ENCODE measurements around the gene MKLN1.
"Not testable (repeated sequence)": the region's sequence is repeated elsewhere in the genome, so short reads cannot be mapped to it uniquely, and the experiment has no call there.

The MKLN1 gene

DNA sequence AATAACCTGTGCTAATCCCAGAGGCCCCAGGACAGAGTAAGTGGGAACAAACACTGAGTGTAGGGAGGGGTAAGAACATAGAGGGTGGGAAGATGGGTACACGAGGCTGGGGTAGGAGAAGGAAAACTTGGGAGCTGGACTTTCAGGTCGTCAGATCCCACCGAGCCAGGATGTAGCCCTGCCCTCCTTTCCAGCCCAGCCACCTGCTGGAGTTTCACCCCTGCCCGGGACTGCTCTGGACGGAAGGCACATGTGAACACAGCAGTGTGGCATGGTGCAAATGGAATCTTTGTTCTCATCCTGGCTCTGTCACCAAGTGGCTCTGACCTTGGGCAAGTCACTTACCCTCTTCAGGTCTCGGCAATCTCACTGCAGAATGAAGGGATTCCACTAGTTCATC is 176.0 kb downstream of the MKLN1 start:
- DNase-seq, result no peak

DNA sequence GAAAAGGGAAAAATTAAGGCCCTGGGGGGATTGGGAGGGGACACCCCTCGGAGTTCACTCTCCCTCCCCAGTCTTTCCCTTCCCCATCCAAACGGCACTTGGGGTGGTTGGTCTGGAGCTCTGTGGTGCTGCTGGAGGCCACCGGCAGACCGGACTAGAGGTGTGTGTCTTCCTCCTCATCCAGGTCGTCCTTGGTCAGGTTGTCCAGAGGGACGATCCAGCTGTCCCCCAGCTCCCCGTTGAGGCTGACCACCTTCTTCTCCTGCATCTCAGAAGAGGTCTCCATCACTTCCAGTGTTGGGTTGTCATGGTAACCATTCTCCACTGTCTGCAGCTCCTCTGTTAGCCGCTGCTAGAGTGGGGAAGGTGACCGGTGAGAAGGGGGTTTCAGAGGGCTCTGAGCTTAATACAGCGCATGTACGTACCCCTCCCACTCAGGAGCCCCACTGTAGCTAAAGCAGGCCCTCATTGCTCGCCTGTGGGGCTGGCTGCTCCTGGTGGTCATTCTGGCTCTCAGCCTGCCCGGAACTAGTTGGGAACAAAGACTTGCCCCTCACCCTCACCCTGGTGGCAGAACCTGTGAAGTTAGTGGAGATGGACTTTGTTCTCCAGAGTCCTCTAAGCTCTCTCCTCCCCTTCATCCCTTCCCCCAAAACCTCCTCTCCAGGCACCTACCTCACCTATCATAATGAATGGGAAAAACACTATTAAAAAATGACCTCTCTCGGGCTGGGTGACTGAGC is 176.7 kb downstream of the MKLN1 start:
- DNase-seq, result no peak

DNA sequence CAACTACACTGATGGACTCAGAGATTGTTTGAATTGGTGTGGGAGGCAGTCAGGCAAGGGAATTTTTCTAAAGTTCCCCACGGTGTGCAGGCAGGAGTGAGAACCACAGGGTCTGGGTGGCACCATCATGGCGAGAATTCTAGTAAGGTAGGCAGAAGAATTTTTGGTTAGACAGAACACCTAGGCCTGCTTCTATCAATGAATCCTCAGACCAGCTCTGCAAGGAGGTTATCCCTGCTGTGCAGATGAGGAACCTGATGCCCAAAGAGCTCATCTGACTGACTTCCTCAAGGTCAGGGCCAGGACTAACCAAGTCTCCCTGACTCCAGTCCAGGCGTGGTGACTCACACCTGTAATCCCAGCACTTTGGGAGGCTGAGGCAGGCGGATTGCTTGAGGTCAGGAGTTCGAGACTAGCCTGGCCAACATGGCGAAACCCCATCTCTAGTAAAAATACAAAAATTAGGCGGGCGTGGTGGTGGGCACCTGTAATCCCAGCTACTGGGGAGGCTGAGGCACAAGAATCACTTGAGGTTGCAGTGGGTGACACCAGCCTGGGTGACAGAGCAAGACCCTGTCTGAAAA is 177.5 kb downstream of the MKLN1 start:
- not testable (repeated sequence) for DNase-seq

DNA sequence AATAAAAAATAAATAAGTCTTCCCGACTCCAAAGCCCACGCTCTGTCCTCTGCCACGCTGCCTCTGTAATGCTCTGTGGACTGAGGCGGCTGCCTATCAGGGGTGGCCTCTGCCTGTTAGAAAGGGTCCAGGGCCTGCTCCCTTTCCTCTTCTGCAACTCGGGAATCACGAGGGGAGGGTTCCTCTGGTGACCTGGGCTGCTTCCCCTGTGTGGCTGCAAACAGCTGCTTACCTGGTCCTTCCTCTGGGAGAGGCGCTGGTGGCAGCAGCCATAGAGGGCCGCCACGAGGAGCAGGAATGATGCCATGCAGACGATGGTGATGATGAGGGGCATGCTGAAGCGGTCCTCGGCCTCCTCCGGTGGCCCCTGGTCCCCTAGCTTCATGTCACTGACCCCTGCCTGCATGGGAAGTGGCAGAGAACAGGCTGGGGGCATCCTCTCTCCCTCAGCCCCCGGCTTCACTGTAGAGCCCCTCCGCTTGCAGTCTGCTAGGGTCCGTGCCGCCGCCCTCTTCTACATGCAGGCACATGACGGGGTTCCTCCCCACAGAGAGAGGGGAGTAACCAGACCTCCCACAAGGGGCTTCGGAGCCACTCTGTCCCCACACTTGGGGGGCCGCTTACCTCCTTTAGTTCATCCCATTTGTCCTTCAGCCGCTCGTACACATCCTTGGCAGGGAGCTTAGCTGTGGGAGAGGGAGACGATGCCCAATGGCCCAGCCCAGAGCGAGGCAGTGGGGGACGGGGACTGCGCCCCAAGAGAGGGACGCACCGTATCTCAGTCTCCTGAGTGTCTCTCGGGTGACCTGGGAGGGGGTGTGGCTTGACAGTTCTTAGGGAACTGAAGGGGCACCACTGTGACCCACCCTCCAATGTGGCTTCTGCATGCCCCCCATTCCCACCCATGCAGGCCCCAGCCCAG is 178.2 kb downstream of the MKLN1 start:
- DNase-seq, result no peak

DNA sequence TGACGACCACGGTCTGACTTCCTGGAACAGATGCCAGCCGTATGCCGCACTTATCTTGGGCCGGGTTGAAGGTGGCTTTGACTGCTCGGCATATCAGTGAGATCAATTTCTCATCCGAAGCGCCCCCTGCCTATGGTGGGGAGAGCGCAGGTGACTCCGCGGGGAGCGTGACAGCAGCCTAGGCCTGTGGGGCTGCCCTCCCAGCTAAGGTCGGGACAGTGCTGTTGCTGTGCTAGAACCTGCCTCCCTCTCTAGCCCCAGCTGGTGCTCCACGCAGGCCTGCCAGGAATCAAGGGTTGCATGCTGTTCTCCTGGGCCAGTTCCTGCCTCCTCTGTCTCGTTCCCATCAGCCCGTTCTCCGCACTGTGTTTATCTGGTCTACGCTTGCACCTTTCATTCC is 178.9 kb downstream of the MKLN1 start:
- DNase-seq, result no peak

DNA sequence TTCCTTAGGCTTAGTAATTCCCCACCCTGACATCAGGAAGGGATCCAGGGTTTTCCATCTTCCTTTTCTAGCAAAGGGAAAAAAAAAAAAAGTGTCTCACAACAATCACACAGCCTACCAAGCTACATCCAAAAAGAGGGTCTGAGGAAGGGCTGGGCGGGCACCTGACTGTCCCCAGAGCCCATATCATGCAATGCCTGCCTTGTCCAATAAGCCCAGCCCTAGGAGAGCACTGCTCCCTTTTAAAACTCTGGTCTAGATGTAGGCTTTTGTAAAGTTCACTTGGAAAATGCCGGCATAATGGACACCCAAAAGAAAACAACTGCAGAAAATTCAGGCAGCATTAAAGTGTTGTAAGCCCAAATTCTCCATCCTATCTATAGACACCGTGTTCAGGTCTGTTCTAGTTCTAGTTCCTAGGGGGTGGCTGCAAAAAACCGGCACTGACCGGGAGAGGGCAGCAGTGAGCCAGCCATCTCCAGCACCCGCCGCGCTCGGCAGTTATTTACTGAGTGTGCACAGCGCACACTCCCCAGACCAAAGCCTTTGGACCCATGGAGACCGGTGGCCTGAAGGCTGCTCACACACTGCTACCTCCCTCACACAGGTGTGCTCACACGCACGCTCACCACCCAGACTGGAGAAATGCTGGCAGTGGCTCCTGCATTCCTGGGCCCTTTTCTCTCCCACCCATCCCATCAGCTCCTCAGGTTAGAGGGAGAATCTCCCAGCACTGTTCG is 180.1 kb downstream of the MKLN1 start:
- peak; percentile 60 for DNase-seq

DNA sequence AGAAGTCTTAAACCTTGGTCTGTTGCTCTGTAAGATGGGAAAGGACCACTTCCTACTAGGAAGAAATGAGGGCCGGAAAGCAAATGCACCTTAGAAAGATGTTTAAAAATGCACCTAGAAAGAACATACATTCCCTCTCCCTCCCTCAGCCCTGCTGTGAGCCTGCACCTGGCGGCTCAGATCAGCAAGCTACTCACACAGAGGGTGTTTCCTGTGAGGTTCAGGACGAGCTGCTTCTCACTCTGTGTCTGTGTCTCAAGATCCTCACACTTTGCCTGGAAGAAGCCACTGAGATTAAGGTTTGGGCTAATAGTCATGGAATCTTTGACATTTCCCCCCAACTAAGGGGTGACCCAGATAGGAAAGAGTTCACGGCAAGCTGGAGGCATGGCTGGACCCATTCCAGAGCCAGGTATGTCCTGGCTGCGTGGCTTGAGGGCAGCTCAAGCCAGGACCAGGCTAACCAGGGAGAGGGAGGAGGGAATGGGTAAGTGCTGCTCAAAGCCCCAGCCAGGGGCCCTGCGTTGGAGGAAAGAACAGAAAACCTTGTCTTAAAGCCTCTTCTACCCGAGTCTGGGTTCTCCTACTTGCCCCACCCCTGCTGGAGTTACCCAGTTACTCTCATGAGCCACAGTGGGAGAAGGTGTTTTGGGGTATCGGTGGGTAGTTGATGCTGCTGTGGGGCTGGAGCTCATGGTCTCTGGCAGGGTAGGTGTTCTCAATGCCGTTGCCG is 181.2 kb downstream of the MKLN1 start:
- DNase-seq, result no peak

DNA sequence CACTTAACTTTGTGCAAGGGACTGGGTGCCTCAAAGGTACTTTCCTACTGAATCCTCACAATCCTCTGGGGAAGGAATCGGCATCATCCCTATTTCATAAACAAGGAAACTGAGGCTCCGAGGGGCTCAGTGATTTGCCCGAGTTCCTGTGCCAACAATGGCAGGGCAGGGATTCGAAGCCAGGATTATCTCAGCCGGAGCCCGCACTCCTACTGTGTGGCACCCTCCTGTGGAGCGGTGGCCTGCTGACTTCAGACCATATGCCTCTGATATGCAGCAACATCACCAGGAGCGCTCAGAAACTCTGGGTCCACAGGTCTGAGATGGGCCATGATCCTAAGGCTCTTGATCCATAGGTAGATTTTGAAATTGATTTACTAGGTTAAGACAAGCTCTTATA is 182.1 kb downstream of the MKLN1 start:
- DNase-seq, result no peak

DNA sequence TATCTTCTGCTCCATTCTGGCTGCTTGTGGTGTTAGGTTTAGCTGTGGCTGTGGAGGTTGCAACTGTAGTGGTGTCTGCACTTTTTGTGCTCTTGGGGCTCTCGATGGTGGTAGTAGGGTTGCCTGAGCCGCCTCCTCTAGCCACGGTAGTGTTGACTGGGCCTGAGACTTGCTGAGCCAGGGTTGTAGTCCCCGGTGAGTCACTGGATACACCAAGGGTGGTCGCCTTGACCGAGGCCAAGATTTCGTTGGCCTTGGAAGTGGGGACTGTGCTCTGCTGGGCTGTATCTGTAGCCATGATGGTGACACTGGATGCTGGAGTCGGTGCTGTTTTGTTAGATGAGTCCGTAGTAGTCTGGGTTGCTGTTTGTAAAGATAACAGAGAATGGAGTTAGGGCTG is 183.4 kb downstream of the MKLN1 start:
- DNase-seq, result no peak

DNA sequence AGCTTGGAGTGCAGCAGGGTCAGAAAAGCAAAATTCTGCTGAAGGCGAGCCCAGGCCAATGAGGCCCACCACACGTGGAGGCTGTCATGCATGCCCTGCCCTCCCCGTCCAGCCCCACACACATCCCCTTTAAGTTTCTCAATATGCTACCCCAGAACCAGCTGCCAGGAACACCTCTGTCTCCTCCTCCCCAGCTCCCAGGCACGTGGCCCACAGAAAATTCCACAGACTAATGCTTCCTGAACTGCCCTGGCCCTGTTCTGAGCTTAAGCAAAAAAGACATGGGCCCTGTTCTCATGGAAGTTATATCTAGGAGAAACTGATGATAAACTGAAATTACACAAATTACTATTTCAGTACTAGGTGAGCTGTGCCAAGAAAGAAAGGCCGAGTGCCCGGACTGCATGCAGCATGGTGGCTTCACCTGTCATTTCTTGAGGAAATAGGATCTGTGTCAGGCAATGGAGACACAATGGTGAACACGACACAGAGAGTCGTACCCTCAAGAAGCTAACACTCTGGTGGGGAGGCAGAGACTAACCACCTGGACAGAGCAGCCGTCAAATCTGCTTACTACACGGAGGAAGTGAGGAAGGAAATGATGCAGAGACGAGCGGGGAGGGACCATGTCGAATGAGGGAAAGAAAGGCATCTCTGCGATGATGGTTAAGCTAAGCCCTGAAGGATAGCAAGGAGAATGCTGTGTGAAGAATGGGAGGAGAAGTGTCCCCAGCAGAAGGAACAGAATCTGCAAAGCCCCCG is 184.3 kb downstream of the MKLN1 start:
- DNase-seq, result no peak

DNA sequence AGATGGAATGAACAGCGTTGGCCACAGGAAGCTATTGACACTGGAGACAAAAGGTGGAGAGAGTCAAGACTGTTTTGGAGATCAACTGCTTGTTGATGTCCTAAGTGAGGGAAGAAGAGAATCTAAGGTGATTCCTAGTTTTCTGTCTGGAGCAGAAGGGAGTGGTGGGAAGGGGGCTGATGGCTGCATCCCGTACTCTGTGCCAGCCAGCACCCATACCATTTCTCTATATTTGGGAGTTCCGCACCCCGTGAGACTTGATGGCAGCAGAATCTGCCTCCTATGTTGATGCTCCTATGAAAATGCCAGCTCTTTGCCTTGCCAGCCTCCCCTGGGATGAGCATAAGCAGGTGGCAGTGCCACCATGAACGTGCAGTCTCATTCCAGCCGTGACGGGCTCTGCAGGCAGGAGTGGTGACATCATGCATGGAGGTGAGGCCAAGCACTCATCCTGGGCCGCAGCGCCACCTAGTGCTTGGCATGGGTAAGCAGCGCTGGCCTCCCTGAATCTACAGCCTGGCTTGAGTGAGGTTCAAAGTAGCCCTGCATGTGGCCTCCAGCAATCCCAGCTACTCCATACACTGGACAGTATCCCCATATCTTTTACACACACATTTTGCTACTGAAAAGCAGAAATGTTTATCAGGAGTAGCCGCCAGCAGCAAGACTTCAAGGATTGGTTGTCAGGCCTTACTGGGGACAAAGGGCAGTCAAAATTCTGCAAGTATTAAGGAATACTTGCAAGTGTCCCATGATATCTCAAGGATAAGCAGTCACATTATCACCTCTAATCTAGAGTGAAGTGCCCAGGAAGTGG is 185.8 kb downstream of the MKLN1 start:
- peak; percentile 78 for DNase-seq

DNA sequence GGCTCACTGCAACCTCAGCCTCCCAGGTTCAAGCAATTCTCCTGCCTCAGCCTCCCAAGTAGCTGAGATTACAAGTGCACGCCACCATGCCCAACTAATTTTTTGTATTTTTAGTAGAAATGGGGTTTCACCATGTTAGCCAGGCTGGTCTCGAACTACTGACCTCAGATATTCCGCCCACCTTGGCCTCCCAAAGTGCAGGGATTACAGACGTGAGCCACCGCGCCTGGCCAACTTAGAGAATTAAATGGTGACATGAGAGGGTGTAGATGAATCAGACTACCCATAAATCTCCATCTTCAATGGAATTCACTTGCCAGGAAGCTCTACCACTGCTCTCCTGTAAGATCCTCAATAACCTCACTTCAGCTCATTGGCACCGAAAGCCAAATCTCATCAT is 187.8 kb downstream of the MKLN1 start:
- DNase-seq, result not testable (repeated sequence)

DNA sequence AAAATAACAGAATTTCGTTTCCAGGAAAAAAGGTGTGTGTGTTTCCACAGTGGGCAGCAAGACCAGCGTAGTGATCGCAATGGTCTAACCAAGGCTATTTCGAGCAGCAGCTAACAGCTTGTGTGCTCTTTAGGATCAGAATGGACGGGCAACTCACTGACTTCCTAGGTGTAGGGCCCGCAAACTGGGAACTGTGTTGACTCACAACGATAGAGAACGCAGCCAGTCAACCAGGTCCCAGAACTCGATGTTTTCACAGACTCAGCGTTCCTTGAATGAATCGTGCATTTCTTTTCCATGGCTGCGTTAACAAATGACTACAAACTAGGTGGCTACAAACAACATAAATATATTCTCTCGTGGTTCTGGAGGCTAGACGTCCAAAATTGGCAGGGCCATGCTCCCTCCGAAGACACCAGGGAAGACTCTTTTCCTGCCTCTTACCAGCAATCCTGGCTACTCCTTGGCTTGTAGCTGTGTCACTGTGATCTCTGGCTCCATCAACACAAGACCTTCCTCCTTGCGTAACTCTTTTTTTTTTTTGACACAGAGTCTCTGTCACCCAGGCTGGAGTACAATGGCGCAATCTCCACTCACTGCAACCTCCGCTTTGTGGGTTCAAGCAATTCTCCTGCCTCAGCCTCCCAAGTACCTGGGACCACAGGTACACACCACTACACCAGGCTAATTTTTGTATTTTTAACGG is 189.7 kb downstream of the MKLN1 start:
- no peak for DNase-seq

DNA sequence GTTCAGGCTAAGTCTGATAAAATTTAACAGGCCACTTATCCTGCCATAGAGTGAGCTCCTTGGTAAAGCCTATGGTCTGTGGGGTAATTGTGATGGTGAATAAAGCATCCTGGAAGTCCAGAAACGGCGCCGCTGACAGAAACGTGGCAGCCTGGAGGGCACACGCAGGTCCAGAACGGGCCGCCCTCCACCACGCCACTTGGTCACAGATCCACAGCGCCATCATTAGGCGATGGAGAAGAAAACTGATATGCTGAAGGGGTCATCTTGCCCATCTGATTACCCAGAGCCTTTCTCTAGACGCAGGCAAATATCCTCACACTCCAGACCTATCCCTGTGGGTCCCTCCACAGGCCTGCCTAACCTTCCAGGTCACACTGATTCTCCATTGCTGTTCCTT is 190.9 kb downstream of the MKLN1 start:
- DNase-seq, result no peak

DNA sequence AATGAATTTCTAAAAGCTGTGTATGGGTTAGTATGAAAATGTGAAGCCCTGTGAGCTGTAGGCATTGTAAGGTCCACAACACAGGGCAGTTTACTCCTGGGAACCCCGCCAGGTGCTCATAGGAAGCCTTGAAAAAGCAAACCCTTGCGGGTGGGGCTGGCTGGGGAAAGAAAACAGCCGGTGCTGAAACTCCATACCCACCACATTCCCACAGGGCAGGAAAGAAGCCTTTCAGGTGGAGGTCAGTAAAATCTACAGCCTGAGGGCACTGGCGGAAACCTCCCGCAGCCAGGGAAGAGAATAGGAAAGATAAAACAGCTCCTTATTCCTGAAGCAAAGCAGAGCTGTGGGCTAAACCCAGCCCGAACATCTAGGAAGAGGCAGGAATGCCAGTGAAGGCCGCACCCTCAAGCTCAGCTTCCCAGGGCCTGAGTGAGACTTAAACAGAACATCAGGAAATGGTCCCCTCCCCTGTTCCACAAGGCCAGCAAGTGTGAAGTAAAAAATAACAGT is 194.0 kb downstream of the MKLN1 start:
- no peak for DNase-seq

DNA sequence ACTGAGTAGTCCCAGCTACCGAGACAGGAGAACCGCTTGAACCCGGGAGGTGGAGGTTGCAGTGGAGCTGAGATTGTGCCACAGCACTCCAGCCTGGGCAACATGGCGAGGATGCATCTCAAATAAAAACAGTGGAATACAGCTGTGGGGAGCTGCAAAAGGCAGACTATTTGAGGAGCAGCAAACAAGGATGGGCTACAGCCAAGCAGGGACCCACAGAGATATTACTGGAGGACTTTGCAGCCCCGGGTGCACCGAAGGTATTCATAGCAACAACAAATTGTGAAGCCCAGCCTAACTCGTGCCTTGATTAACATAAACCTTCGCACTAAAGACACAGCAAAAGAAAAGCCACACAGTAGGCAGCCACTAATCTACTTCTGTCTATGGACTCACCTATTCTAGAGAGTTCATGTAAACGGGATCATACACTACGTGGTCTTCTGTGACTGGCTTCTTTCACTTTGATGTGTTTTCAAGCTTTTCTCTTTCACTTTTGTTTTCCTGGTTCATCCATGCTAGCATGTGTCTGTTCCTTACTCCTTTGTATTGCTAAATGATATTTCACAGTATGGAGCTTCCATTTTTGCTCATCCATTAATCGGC is 194.8 kb downstream of the MKLN1 start:
- DNase-seq, result no peak

DNA sequence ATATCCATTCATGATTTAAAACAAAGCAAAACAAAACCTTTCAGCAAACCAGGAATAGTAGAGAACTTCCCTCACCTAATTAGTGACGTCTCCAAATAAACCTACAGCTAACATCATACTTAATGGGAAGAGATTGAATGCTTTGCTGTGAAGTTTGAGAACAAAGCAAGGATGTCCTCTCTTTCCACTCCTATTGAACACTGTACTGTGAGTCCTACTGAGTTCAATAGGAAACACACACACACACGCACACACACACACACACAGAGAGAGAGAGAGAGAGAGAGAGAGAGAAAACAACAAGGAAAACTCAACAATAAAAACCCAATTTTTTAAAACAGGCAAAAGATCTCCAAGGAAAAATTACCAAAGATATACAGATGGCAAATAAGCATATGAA is 196.4 kb downstream of the MKLN1 start:
- no peak for DNase-seq

DNA sequence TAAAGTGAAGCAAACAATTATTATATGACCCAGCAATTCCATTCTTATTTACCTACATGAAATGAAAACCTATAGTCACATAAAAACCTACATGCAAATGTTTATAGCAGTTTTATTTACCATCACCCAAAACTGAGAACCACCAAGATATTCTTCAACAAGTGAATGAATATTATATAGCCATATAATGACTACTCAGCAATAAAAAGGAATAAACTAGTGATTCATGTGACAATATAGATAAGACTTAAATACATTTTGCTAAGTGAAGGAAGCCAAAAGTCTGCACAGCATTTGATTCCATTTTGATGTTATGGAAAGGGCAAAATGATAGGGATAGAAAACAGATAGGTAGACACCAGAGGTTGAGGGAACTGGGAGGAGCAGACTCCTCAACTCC is 197.0 kb downstream of the MKLN1 start:
- DNase-seq, result no peak

DNA sequence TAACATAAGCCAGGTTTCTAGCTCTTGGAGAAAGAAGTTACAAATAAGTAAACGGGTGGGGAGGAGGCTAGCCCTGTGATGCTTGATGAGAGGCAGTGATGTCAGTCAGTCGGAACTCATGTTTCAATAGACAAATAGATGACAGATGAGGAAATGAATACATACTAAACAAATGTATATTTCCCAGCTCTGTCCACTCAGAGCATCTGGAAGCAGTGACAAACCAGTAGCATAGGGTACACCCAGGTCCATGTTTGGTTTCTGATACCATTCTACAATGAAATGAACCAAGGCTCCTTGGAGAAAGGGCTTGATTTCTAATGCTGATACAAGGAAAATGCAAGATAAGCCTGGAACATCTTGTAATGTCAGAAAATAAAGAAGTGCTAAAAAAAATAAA is 198.1 kb downstream of the MKLN1 start:
- DNase-seq, result peak; percentile 28

Data from fibroblast of skin of right quadriceps (primary cell).